NOMO-1 treated with DMSO at 0.1 percent for 48 hours (cell line): ENCODE data around the gene TRIO.

Experiments
- DNase-seq: peaks from one replicate; lab custom pipeline; 2025; ENCODE audit not compliant: unreplicated experiment; lab: John Stamatoyannopoulos, UW

TRIO gene

DNA sequence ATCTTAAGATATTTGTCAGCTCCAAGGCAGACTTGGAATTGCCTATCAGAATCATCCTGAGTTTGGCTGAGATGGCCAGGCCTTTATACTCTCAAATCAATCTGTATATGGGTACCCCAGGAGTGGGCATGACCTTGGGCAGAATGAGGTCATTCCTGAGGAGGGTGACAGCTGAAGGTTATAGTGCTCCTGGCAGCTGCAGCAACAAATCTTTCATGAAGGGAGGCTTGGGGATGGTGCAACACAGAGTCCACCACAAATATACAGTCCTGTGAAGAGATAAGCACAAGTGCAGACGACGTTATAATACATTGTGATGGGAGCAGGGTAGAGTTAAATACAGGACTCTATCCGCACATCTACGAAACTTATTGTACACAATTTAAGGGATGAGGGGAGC lies 21.1 kb upstream of the TRIO start:
- DNase-seq: no peak

DNA sequence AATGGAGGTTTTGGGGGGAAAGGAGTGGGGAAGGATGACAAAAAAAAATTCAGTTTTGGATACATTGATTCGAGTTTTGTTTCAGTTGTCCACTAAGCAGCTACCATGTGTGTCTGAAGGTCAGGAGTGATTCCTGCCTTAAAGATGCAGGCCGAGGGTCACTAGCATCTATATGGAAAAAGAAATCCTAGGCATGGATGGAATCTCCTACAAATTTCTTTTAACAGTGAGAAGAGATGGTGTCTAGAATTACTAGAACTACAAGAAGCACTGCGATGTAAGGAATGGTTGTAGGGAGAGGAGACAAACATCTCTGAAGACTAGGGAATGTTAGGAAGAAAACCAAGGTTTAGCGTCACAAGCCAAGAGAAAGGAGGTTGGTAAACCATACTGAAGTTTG lies 19.6 kb upstream of the TRIO start:
- DNase-seq: no peak

DNA sequence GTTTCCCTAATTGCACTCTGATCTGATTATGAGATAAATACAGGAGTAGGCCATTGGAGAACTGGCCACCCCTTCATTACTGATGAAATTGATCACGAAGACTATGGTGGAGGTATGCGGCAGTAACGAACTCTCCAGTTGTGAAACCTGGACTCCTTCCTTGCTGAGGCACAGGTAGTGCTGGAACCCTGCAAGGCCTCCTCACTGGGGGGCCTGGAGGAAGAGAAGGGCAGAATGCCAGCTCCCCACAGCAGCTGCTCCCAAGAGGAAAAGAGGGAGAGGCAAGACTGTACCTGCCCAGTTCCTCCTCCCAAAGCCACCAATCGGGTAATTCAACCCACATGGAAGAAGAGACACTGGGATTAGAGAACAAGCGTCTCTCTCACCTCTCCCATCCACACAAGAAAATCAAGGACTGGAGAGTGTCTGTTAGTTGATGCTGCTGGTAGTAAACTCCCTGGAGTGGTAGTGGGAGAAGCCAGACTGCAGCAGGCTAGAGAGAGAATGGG lies 19.1 kb upstream of the TRIO start:
- no peak for DNase-seq

DNA sequence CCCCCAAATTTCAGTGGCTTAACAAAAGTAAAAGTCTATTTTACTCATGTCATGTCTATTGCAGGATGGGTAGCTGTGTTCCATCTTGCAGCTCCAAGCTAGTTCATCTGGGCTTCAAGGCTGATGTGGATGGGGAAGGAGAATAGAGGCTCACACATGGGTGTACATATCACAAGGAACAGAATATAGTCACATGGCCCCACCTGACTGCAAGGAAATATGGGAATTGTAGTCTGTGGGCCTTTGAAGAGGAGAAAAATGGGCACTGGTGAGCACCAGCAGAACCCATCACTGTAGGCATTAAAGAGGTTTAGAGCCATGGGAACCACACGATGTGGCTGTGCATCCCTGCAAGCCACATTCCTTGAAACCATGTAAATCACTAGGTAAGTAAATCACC lies 17.9 kb upstream of the TRIO start:
- DNase-seq: no peak

DNA sequence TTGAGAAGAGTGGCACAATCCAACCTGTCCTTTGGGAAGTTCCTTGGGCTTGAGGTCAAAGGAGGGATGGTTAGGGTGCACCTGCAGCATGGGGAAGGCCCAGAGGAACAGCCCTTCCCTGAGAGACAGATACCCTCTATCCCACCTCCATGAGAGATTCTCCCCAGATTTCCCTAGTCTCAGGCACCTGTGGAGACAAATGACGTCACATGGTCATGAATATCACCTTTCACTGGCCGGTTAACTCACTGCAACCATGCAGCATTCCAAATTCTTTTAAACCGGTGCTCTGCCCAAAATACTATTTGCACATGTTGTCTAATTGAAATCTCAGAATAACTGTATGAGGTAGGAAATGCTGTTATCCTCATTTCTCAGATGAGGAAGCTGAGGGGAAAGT lies 15.6 kb upstream of the TRIO start:
- no peak for DNase-seq

DNA sequence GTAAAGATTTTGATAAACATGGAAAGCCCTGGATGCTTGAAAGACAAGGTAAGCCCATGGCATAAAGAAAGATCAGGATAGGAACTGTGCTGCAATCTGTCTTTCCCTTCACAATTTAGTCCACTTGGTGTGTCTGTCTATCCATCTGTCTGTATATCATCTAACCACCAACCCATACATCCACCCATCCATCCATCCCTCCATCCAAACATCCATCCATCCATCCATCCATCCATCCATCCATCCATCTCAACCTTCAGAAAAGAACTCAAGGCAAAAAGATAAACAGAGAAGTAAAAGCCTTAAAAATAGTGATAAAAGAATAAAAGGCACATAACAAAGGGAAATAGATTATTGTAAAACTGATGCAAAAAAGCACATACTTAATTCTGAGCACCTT lies 15.1 kb upstream of the TRIO start:
- DNase-seq: no peak

DNA sequence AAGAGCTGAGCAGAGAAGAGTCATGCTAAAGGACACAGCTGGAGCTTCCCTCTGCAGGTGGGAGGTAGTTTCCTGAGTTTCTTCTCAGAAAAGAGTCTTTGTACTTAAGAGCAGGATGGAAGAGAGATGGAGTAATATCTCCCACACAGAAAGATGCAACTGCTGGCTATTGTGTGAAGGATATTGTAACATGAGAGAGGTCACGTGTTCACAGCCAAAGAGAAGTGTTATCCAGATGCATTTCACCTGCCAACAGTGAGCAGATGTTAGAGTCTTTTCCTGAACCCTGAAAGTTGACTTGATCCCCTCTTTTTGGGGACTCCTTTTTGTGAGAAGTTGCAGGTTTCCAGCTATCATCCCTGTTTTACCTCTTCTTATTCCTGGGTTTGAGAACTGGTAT lies 14.0 kb upstream of the TRIO start:
- DNase-seq: no peak

DNA sequence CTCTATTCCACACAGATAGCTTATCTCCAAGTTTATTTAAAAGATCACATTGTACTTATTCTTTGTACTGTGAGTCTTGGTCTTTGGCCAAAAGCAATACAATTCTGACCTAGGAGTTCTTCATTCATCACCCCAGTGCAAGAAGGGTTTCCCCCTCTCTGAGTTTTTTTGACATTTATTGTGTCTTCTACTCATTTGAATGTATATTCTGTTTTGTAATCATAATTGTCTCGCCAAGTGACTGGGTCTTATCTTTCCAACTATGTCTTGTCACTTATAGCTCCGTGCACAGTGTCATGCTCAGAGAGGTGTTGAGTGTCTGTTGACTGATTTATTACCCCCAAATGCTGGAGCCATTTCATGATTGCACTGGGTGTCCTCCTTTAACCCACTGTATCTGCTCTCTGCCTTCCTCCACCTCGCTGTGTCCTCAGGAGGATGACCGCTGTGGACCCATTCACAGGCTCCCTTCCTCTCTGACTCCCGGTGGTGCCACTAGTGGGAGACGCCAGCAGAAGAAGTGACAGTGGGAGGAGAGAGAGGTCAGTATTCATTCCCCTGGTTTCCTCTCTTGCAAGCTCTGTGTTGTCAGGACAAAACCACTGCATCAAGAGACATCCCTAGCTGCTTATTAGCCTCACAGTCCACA lies 11.2 kb upstream of the TRIO start:
- no peak for DNase-seq

DNA sequence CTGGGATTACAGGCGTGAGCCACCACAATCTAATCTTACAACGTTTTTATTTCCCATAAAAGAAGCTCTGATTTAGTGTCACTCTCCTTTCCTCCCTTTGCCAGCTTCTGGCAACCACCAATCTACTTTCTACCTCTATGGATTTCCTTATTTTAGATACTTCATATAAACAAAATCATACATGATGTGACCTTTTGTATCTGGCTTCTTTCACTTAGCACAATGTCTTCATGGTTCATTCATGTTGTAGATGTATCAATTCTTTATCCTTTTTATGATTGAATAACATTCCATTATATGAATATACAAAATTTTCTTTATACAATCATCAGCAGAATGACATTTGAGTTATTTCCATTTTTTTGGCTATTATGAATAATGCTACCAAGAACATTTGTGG lies 9.7 kb upstream of the TRIO start:
- no peak for DNase-seq

DNA sequence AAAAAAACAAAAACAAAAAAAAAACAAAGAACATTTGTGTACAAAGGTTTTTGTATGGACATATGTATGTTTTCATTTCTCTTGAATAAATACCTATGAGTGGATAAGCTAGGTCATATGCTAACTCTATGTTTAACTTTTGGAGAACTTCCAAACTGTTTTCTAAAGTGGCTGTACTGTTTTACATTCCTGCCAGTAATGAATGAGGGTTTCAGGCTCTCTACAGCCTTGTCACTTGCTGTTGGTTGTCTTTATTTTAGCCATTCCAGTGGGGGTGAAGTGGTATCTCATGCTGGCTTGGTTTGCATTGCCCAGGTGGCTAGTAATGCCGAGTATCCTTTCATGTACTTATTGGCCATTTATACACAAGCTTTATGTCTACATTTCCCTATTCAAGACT lies 9.1 kb upstream of the TRIO start:
- DNase-seq: no peak

DNA sequence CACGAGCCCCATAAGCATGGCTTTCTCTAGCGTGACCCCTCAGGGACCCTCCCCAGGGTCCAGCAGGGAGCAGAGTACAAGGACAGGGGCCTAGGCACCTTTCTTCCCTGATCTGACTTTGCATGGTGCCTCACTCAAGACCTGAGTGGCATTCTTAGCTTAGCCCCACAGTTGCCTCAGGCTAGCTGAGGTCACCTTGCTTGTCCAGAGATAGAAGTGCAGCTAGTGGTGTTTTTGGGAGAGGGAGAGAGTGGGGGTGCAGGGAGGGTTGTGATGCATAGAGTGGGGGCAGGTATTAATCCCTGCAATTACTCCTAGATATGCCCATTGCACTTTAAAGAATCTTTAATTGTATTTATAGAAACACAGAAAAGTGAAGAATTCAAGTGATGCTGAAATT lies 8.4 kb upstream of the TRIO start:
- DNase-seq: no peak

DNA sequence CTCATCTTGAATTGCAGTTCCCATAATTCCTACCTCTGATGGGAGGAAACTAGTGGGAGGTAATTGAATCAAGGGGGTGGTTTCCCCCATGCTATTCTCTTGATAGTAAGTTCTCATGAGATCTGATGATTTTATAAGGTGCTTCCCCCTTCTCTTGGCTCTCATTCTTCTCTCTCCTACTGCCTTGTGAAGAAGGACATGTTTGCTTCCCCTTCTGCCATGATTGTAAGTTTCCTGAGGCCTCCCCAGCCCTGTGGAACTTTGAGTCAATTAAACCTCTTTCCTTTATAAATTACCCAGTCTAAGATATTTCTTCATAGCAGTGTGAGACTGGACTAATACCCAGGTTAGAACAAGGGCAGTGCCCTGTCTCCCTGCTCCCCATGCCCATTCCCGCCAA lies 7.5 kb upstream of the TRIO start:
- DNase-seq: no peak

DNA sequence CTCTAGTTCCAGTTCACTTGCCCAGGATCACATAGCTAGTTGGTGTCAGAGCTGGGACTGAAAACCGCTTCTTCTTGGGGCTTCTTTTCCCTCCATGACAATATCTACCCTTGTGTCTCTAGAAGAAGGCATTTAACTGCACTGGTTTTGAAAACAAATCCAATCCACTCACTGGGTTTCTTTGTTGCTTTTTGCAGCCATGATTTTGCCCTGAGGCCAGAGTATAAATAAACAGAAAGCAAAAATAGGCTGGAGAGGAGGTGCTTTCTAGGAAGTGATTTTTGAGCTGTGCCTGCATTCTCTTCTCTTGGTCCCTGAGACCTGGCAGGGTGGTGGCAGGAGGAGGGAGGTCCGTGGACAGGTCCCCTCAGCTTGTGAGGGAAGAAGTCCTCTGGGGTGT lies 6.9 kb upstream of the TRIO start:
- DNase-seq: no peak

DNA sequence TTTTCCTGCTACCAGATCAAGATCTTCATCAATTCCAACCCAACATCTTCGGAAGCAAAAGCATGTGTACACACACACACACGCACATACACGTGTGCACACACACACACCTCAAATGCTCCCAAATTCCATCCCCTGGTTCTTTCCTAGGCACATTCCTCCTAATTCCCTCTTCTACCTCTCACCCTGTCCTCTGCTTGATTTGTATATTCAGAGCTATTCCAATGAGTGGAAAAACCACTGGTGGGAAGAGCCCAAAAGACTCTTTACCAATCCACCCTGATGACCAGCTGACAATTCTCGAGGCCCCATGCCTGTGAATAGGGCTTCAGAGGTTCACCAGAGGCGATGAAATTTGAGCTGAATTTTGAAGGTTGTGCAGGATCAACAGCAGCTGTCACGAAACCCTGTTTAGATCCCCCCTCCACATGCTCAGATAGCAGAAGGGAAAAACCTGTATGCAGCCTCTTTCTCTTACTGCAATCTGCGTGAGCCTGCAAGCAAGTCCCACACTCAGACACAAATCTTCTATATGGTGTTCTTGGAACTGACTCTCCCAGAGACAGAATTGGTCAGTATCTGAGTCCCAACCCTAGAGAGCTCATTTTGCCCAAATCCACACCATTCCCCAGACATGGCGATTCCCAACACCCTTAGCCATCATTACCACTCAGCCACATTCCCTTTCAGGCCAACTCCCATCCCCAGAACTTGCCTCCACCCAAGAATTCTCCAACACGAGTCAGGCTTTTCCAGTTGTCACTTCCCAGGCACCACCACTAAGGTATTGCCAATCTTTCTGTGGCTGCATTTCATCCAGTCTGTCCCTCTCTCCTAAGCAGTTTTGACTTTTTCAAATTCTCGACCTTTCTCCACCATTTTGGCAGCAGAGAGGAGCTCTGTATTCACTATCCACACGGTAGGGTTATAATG lies 4.3 kb upstream of the TRIO start:
- no peak for DNase-seq

DNA sequence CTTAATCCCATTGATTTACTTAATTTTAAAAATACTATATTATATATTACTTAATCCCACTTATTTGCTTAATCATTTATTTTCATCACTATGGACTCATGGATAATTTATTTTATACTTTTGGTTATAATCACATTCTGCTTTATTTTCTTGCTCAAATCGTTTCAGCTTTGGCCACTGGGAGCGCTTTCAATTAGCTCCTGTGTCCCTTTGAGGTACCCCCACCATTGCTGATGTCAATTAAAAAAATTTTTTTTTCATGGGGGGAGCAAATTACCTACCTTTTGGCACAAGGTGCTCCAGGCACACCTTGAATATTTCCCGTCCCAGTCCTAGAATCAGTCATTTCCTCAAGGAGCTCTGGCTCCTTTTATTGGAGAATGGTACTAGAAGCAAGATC lies 1.4 kb upstream of the TRIO start:
- no peak for DNase-seq

DNA sequence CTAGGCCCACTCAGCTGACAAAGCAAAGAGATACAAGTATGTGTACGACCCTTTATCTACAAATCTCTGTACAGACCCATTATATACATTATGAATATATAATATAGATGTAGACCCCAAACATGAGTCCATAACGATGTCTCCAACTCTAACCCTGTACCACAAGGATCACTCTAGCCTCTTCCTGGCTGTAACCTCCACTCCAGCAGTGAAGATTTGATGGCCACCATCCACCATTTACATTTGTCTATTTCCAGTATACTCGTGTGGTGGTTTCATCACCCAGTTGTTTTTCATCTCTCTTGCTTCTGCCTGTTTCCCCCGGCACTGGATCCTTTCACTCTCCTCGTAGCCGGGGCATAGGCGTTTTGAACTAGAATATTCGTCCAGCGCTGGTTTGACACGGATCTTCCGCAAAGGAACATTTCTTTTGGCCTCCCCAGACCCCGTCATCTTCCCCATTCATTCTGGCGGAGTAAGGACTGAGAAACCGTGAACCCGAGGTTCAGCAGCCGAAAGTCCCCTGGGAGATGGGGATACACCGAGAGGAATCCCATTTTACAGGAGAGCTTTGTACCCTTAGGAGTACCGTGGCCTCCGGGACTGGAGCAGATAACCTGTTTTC lies 828 bp upstream of the TRIO start:
- DNase-seq: no peak

DNA sequence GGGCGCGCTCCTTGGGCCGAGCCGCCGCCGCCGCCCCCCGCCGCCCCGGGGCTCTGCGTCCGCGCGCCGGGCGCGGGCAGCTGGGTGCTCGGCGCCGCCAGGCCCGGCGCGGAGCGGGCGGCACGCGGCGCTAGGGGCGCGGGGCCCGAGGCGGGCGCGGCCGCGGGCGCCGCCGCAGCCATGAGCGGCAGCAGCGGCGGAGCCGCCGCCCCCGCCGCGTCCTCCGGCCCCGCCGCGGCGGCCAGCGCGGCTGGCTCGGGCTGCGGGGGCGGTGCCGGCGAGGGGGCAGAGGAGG lies 351 bp downstream of the TRIO start:
- DNase-seq: no peak

DNA sequence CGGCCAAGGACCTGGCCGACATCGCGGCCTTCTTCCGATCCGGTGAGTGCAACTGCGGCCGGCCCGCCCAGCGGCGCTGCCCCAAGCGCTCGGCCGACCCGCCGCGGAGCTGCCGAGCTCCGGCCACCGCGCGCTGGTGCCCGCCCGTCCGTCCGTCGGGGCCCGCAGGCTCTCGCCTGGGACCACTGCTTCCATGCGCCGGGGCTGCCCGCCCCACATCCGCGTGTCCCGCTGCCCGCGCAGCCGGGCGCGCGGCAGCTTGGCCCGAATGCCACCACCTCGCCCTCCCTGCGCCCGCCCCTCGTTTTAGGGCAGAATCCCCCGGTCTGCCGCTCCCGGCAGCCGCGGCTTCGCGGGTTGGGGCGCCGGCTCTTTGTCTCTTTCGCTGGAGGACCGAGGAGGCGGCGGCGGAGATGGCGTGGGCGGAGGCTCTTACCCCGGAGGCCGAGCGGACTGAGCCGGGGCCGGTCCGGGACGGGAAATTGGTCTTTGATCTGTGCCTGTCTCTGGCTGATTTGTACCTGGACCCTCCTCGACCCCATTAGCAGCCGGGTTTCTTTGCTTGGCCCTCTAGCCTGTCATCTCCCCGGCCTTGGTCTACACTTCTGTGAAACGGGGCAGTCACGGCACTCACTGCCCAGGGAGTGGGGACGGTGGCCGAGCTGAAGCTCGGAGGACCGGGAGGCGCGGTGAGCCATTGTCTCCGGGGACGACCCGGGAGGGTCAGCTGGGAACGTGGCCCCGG lies 871 bp downstream of the TRIO start:
- DNase-seq: peak; percentile 30

DNA sequence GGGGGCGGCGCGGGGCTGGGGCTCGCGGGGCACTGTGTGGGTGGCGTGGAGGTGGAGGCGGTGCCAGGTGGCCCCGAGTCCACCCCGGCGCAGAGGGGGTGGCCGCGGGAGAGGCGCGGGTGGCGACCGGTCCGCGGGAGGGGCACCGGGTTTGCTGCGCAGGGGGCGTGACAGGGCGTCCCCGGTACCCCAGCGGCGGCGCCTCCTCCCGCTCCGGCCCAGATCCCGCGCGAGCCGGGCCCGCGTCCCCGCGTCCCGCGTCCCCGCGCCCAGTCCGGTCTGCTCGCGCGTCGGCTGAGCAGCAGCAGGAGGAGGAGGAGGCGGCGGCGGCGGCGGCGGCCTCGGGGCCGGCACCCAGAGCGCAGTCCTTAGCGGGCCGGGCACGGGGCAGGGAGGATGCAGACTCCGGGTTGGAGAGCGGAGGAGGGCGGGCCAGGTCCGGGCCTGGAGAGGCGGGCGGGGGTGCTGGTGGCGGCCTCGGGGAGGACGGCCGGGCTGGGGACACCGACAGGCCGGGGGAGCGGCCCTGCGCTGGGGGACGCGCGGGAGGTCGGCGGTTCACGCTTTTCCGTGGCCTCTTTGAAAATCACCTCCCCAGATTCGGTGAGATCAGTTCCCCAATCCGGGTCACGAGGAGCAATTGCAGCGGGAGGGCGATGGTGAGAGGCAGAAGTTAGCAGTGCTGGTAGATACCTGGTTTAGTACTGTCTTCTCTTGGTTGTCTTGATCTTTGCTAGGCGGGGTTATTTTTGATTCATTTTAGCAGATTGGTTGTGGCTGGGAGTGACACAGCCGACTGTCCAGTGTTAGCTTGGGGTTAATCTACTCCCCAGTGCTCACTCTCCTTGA lies 1.7 kb downstream of the TRIO start:
- DNase-seq: peak; percentile 97

DNA sequence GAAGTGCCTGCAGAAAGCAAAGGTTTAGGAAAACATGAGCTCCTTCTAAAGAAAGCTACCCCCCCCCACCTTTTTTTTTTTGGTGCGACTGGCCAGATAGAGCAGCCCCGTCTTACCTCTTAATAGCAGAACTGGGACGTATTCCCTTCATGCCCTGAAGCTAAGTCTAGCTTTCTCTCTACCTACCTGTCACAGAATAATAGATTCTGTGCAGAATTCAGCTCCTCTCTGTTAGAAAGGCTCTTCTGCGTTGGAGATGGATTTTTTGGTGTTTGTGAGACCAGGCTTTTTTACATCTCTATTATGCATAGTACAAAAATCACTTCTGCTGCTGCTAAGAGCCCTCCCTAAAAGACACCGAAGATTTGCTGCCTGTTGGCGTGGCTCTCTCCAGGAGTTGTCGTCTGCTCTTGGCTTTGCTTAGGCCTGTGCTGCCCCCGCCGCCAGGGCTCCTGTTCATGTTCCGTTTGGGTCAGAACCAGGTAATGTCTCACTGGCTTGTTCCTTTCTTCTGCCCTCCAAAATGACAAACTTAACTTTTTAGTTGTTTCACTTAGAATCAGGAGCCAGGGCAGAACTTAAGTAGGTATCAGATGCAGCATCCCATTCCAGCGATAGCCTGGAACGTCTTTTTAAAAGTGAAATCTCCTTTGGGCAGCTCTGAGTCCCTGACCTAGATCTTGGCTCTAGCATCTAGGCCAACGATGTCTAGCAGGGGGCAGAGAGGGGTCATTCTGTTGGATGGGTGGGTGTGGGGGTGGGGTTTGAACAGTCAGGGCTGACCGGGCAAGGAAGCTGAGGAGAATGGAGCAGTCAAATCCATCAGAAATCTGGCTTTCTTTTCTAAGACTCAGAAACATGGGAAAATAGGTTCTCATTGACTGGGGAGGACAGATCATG lies 2.5 kb downstream of the TRIO start:
- no peak for DNase-seq
